Osteocyte (in vitro differentiated cells): ENCODE measurements around the gene NR1H2. TPM values are rescaled to one million over a fixed set of nuclear protein-coding genes. Genes with fewer than 3 reads are reported as not detected.

Source experiments
- DNase-seq: peaks from one replicate; pipeline ENCODE4 v3.0.0; 2021; ENCODE audit warnings: mixed read lengths; ENCODE audit not compliant: unreplicated experiment; ENCODE audit errors: extremely low spot score
- H3K27ac Mint-ChIP-seq: one replicate; pipeline ENCODE4 v1.8.0; 2021; ENCODE audit warnings: mild to moderate bottlenecking, mixed read lengths; ENCODE audit not compliant: unreplicated experiment
- H3K27me3 Mint-ChIP-seq: one replicate; pipeline ENCODE4 v1.8.0; 2021; ENCODE audit warnings: mixed read lengths; ENCODE audit not compliant: unreplicated experiment
- H3K36me3 Mint-ChIP-seq: one replicate; pipeline ENCODE4 v1.8.0; 2021; ENCODE audit warnings: mixed read lengths; ENCODE audit not compliant: unreplicated experiment
- H3K4me1 Mint-ChIP-seq: one replicate; pipeline ENCODE4 v1.8.0; 2021; ENCODE audit warnings: mixed read lengths; ENCODE audit not compliant: unreplicated experiment
- H3K4me3 Mint-ChIP-seq: one replicate; pipeline ENCODE4 v1.8.0; 2021; ENCODE audit warnings: mild to moderate bottlenecking, moderate library complexity, mixed read lengths; ENCODE audit not compliant: unreplicated experiment
- H3K9me3 Mint-ChIP-seq: one replicate; pipeline ENCODE4 v1.8.0; 2021; ENCODE audit warnings: mixed read lengths; ENCODE audit not compliant: unreplicated experiment
- CTCF ChIP-seq: fragments of 200-600 bp; sonication (generic); IDR thresholded peaks from 2 replicates; pipeline ENCODE4 v1.5.0; 2021; ENCODE audit warnings: antibody characterized with exemption, mild to moderate bottlenecking, moderate library complexity
- total RNA-seq: library from RNA; stranded (reverse); gene quantifications from 2 replicates; pipeline ENCODE4 v1.2.1, GENCODE V29; 2021

Gene NR1H2
- total RNA-seq, 1 donor from 2014 or later, result 64.5 TPM

GRCh38 chr19:50418176-50419021, 42.1 kb downstream of the NR1H2 start, which contains the start of gene SPIB:
SPIB (plus strand) TSS chr19:50418938; CDS start chr19:50418963, 25 bp downstream.
- H3K9me3 Mint-ChIP-seq, result no peaks in the 10 kb centered on the region
- no peak for TF ChIP-seq CTCF
- H3K36me3 Mint-ChIP-seq, result no peaks in the 10 kb centered on the region
- peaks cover 3% of the 10 kb centered on the region for H3K4me1 Mint-ChIP-seq
- no peak within 1 kb of the TSS for H3K27ac Mint-ChIP-seq
- DNase-seq, result no peak
- H3K4me3 Mint-ChIP-seq, result no peak within 1 kb of the TSS
- peaks cover 11% of the 10 kb centered on the region for H3K27me3 Mint-ChIP-seq

GRCh38 chr19:50419022-50419579, 42.8 kb downstream of the NR1H2 start:
- Mint-ChIP-seq H3K4me3 (no peak overlapping the region), H3K9me3 (no peaks in the 10 kb centered on the region), H3K27me3 (peaks cover 11% of the 10 kb centered on the region), H3K4me1 (peaks cover 3% of the 10 kb centered on the region), H3K27ac (no peak overlapping the region), H3K36me3 (no peaks in the 10 kb centered on the region)
- DNase-seq, result no peak
- TF ChIP-seq CTCF, result no peak

- Mint-ChIP-seq H3K4me3 (no peak overlapping the region), H3K27ac (no peak overlapping the region), H3K36me3 (no peaks in the 10 kb centered on the region)
Observed at GRCh38 chr19:50419580-50420035, 43.4 kb downstream of the NR1H2 start.

GRCh38 chr19:50420127-50420526, 43.9 kb downstream of the NR1H2 start:
- peaks cover 11% of the 10 kb centered on the region for H3K27me3 Mint-ChIP-seq
- H3K36me3 Mint-ChIP-seq, result no peaks in the 10 kb centered on the region
- no peak for TF ChIP-seq CTCF
- no peak overlapping the region for H3K4me3 Mint-ChIP-seq
- H3K27ac Mint-ChIP-seq, result no peak overlapping the region
- no peaks in the 10 kb centered on the region for H3K9me3 Mint-ChIP-seq
- peaks cover 3% of the 10 kb centered on the region for H3K4me1 Mint-ChIP-seq
- DNase-seq, result no peak

More at GRCh38 chr19:50419580-50420035, 43.4 kb downstream of the NR1H2 start:
- peaks cover 3% of the 10 kb centered on the region for H3K4me1 Mint-ChIP-seq
- DNase-seq, result no peak
- H3K9me3 Mint-ChIP-seq, result no peaks in the 10 kb centered on the region
- H3K27me3 Mint-ChIP-seq, result peaks cover 11% of the 10 kb centered on the region
- no peak for TF ChIP-seq CTCF

GRCh38 chr19:50420808-50421207, 44.6 kb downstream of the NR1H2 start:
- H3K4me3 Mint-ChIP-seq, result no peak overlapping the region
- H3K4me1 Mint-ChIP-seq, result peaks cover 3% of the 10 kb centered on the region
- H3K27me3 Mint-ChIP-seq, result peaks cover 11% of the 10 kb centered on the region
- no peaks in the 10 kb centered on the region for H3K36me3 Mint-ChIP-seq
- no peak overlapping the region for H3K27ac Mint-ChIP-seq
- no peak for TF ChIP-seq CTCF
- no peaks in the 10 kb centered on the region for H3K9me3 Mint-ChIP-seq
- DNase-seq, result no peak
